PC-3 (cell line): Measurements from ENCODE around the gene CBX2.

Experiments
- CTCF ChIP-seq: fragments of 300-600 bp; sonication (generic); conservative IDR thresholded peaks from 2 replicates; pipeline ENCODE4 v1.5.1; 2017; ENCODE audit warnings: antibody characterized with exemption, low read depth, mild to moderate bottlenecking, low read length
- EZH2 ChIP-seq: fragments of 300-600 bp; sonication (generic); IDR thresholded peaks from one replicate; pipeline ENCODE4 v1.6.1; 2017; ENCODE audit warnings: antibody characterized with exemption, mild to moderate bottlenecking, low read length; ENCODE audit not compliant: unreplicated experiment

GRCh38 chr17:79785900-79786810, 8.2 kb downstream of the CBX2 start:
- TF ChIP-seq CTCF (no peak), EZH2 (no peak)
